Transverse colon (tissue), 4 donors: Measurements from ENCODE around the gene SUOX. TPM values are rescaled to one million over a fixed set of nuclear protein-coding genes. Genes with fewer than 3 reads are reported as not detected.

Source experiments
- DNase-seq: peaks from one replicate; pipeline ENCODE4 v3.0.0-alpha.2; 2019
- H3K27ac ChIP-seq, 4 donors: fragments of 200-600 bp; sonication (generic); 2 replicates each; pipeline ENCODE4 v1.5.1; 2016 to 2018; ENCODE audit warnings: inconsistent platforms in 4 of 4
- H3K27me3 ChIP-seq: fragments of 200-600 bp; sonication (generic); 2 replicates; pipeline ENCODE4 v1.5.1; 2017; ENCODE audit warnings: inconsistent platforms
- H3K36me3 ChIP-seq, 4 donors: fragments of 200-600 bp; sonication (generic); 2 replicates each; pipeline ENCODE4 v1.5.1; 2017 to 2019; ENCODE audit warnings: inconsistent platforms in 4 of 4
- H3K4me1 ChIP-seq, 4 donors: fragments of 200-600 bp; sonication (generic); 2 replicates each; pipeline ENCODE4 v1.5.1; 2017 to 2020; ENCODE audit warnings: inconsistent platforms in 4 of 4
- H3K4me3 ChIP-seq, 4 donors: fragments of 200-600 bp; sonication (generic); 1 replicate in 1 of 4; 2 replicates in 3 of 4; pipeline versions ENCODE4 v1.5.1 to v1.6.1; 2017 to 2019; ENCODE audit warnings: inconsistent platforms in 4 of 4
- H3K9me3 ChIP-seq, 2 donors: fragments of 200-600 bp; sonication (generic); 2 replicates each; pipeline ENCODE4 v1.5.1; 2017 to 2019; ENCODE audit warnings: inconsistent platforms in 2 of 2
- CTCF ChIP-seq, 5 experiments: fragments of 200-600 bp in 3 of 5; fragments of 450-650 bp in 2 of 5; sonication (generic) in 3 of 5; IDR thresholded peaks; 1 replicate in 2 of 5; 2 replicates in 3 of 5; pipeline ENCODE4 v1.5.1; 2016 to 2017; ENCODE audit warnings: antibody characterized with exemption in 5 of 5, inconsistent platforms in 3 of 5, mild to moderate bottlenecking in 2 of 5, moderate library complexity in 1 of 5
- EP300 ChIP-seq: sonication (generic); formaldehyde crosslinking; IDR thresholded peaks from one replicate; pipeline ENCODE4 v1.6.1; 2017; ENCODE audit warnings: antibody characterized with exemption, low read depth
- POLR2A ChIP-seq: fragments of 450-650 bp; IDR thresholded peaks from one replicate; pipeline ENCODE4 v1.6.1; 2016; ENCODE audit warnings: antibody characterized with exemption, mild to moderate bottlenecking, moderate library complexity
- POLR2AphosphoS5 ChIP-seq, 3 donors: sonication (generic); formaldehyde crosslinking; IDR thresholded peaks; one replicate each; pipeline ENCODE4 v1.6.1; 2016; ENCODE audit warnings: antibody characterized with exemption in 3 of 3
- WGBS, 2 donors: methylation state at CpG; one replicate each; pipeline ENCODE4 v1.1.5; 2018; ENCODE audit warnings: low coverage in 1 of 2; 5-methylcytosine and 5-hydroxymethylcytosine counted together
- in situ Hi-C, 4 donors: fragments of 200-750 bp; cut with MboI; loops; one replicate each; pipeline versions ENCODE4 v1.15.0 to v1.15.1; 2017; ENCODE audit warnings: low sequenced_read_pairs in 3 of 4, low pct_ligation_motif_present in 1 of 4, low pct_unique_long_range_greater_than_20kb in 1 of 4
- intact Hi-C: fragments of 100-400 bp; cut with DNase I; formaldehyde crosslinking; loops from one replicate; pipeline ENCODE4 v1.15.1; 2023; ENCODE audit warnings: low total_unique reads
- total RNA-seq, 4 donors: library from RNA; depleted of rRNA; stranded (reverse); fragments of >200 nt; gene quantifications; one replicate each; pipeline ENCODE4 v1.1.0, GENCODE V29; 2016

Gene SUOX
- total RNA-seq, 4 donors from 2014 or later = 30.1 to 45.3 (median 33.9) TPM

- Histone ChIP-seq H3K27me3 (no peaks in the 10 kb centered on the region), H3K36me3 (peaks cover 0 to 21% (median 9%) of the 10 kb centered on the region in 4 donors), H3K27ac (peak overlapping the region in 2 of 4 donors; percentile 46 to 47), H3K4me1 (peaks cover 11 to 25% (median 15%) of the 10 kb centered on the region in 4 donors), H3K9me3 (no peaks in the 10 kb centered on the region), H3K4me3 (no peak overlapping the region)
- no peak for DNase-seq
- intact Hi-C loops (no loop called here), in situ Hi-C loops (loop anchor here in 2 of 4 donors (10.0 kb wide), 2 partner anchors 51 to 69 kb away; partner anchors contain the start of genes RPL41 (in 1 of the 2), SUOX (in 1 of the 2) and ZC3H10 (in 1 of the 2))
- TF ChIP-seq POLR2AphosphoS5 (IDR thresholded peaks at IDR 0.05) (no peak), POLR2A (no peak), CTCF (IDR thresholded peaks at IDR 0.05) (no peak), EP300 (no peak)
- WGBS, 2 donors = 92% methylated on average over 9 of the region's 9 CpGs; no CpG with 5 or more reads in 1 of the 2 donors
These were observed 49.1 kb downstream of the SUOX start for GRCh38 chr12:56046027-56046780.

GRCh38 chr12:56053407-56053893 lies 56.4 kb downstream of the SUOX start:
- 78 to 83% methylated on average over 2 to 6 of the region's 6 CpGs for WGBS, 2 donors
- Histone ChIP-seq H3K27ac (no peak overlapping the region), H3K27me3 (no peaks in the 10 kb centered on the region), H3K36me3 (no peaks in the 10 kb centered on the region), H3K4me1 (no peaks in the 10 kb centered on the region), H3K9me3 (no peaks in the 10 kb centered on the region), H3K4me3 (no peak overlapping the region)
- no peak for TF ChIP-seq EP300
- TF ChIP-seq POLR2AphosphoS5 (IDR thresholded peaks at IDR 0.05) = no peak
- TF ChIP-seq POLR2A = no peak
- TF ChIP-seq CTCF (IDR thresholded peaks at IDR 0.05) = no peak
- intact Hi-C loops (no loop called here), in situ Hi-C loops (no loop called here)
- DNase-seq = no peak

Other genes with a start within 250 kb of the SUOX start
- gene SARNP, start 179.6 kb upstream of the SUOX start, total RNA-seq = 10 to 100 TPM; 38.0 to 50.7 (median 45.0) TPM
- 10 to 100 TPM in 2 of 4 donors, 1 to 10 TPM in 2; 3.7 to 40.3 (median 21.7) TPM for gene ORMDL2, start 179.2 kb upstream of the SUOX start, total RNA-seq
- 10 to 100 TPM; 10.3 to 35.4 (median 24.1) TPM for gene DNAJC14, start 167.7 kb upstream of the SUOX start, total RNA-seq
- gene MMP19, start 154.3 kb upstream of the SUOX start, total RNA-seq = 10 to 100 TPM in 2 of 4 donors, 1 to 10 TPM in 2; 5.2 to 29.2 (median 14.8) TPM
- 10 to 100 TPM; 35.2 to 56.4 (median 47.8) TPM for gene PYM1, start 69.4 kb upstream of the SUOX start, total RNA-seq
- gene DGKA, start 66.1 kb upstream of the SUOX start, total RNA-seq = 100 to 1,000 TPM; 101 to 268 (median 138) TPM
- gene PMEL, start 31.2 kb upstream of the SUOX start, total RNA-seq = 1 to 10 TPM in 3 of 4 donors, not detected in 1; 2.4 to 7.0 (median 4.9) TPM
- gene CDK2, start 30.4 kb upstream of the SUOX start, total RNA-seq = 10 to 100 TPM in 3 of 4 donors, 1 to 10 TPM in 1; 6.7 to 22.3 (median 11.1) TPM
- 10 to 100 TPM; 66.3 to 97.5 (median 88.4) TPM for gene RAB5B, start 23.2 kb upstream of the SUOX start, total RNA-seq
- 1 to 10 TPM; 1.9 to 6.2 (median 3.9) TPM for gene IKZF4, start 23.8 kb downstream of the SUOX start, total RNA-seq
- gene RPS26, start 44.6 kb downstream of the SUOX start, total RNA-seq = 1,000 to 10,000 TPM in 2 of 4 donors, 100 to 1,000 TPM in 2; 283 to 2,670 (median 937) TPM
- gene ERBB3, start 82.9 kb downstream of the SUOX start, total RNA-seq = 100 to 1,000 TPM; 270 to 634 (median 340) TPM
- 10 to 100 TPM; 22.1 to 63.0 (median 44.8) TPM for gene PA2G4, start 107.3 kb downstream of the SUOX start, total RNA-seq
- gene RPL41, start 119.4 kb downstream of the SUOX start, total RNA-seq = 1,000 to 10,000 TPM in 2 of 4 donors, 100 to 1,000 TPM in 2; 841 to 2,950 (median 1,684) TPM
- gene ZC3H10, start 121.0 kb downstream of the SUOX start, total RNA-seq = 10 to 100 TPM in 1 of 4 donors, 1 to 10 TPM in 3; 3.7 to 10.1 (median 4.5) TPM
- gene ESYT1, start 131.0 kb downstream of the SUOX start, total RNA-seq = 100 to 1,000 TPM in 2 of 4 donors, 10 to 100 TPM in 2; 94.2 to 133 (median 97.9) TPM
- 10 to 100 TPM in 3 of 4 donors, not detected in 1; 26.4 to 30.0 (median 26.7) TPM for gene MYL6B, start 155.3 kb downstream of the SUOX start, total RNA-seq
- gene MYL6, start 161.1 kb downstream of the SUOX start, total RNA-seq = 1,000 to 10,000 TPM; 1,233 to 3,440 (median 2,458) TPM
- gene SMARCC2, start 192.2 kb downstream of the SUOX start, total RNA-seq = 100 to 1,000 TPM in 3 of 4 donors, 10 to 100 TPM in 1; 63.8 to 231 (median 135) TPM
- 10 to 100 TPM; 39.0 to 51.3 (median 42.7) TPM for gene RNF41, start 224.6 kb downstream of the SUOX start, total RNA-seq
- gene NABP2, start 227.1 kb downstream of the SUOX start, total RNA-seq = 10 to 100 TPM in 3 of 4 donors, 1 to 10 TPM in 1; 4.9 to 26.8 (median 15.5) TPM
- gene SLC39A5, start 232.8 kb downstream of the SUOX start, total RNA-seq = 100 to 1,000 TPM; 225 to 325 (median 283) TPM